Mesendoderm (in vitro differentiated cells): ENCODE data around the gene GNAQ.

Experiments used
- DNase-seq: peaks from one replicate; pipeline ENCODE4 v3.0.0; 2013
- H2AK5ac ChIP-seq: 2 replicates; pipeline ENCODE4 v1.6.1; 2013; ENCODE audit warnings: low read length, inconsistent platforms
- H2BK120ac ChIP-seq: 2 replicates; pipeline ENCODE4 v1.6.1; 2013; ENCODE audit warnings: low read depth, mild to moderate bottlenecking, low read length, moderate library complexity, mixed read lengths
- H2BK15ac ChIP-seq: replicated peaks from 2 replicates; pipeline ENCODE4 v1.6.1; 2013; ENCODE audit warnings: low read depth, mild to moderate bottlenecking, moderate library complexity
- H2BK5ac ChIP-seq: 2 replicates; pipeline ENCODE4 v1.6.1; 2013; ENCODE audit warnings: low read length, inconsistent platforms
- H3K18ac ChIP-seq: 2 replicates; pipeline ENCODE4 v1.6.1; 2013; ENCODE audit warnings: mild to moderate bottlenecking, low read length, mixed read lengths
- H3K23ac ChIP-seq: one replicate; pipeline ENCODE4 v1.6.1; 2013; ENCODE audit warnings: low read length
- H3K27ac ChIP-seq: 2 replicates; pipeline ENCODE4 v1.5.1; 2013; ENCODE audit warnings: low read depth, mild to moderate bottlenecking, inconsistent platforms, low read length, moderate library complexity
- H3K27me3 ChIP-seq: 2 replicates; pipeline ENCODE4 v1.6.1; 2013; ENCODE audit warnings: low read length, control low read depth, mild to moderate bottlenecking, inconsistent platforms; ENCODE audit not compliant: insufficient read depth, poor library complexity
- H3K36me3 ChIP-seq: 2 replicates; pipeline ENCODE4 v1.6.1; 2013; ENCODE audit warnings: low read length, inconsistent platforms; ENCODE audit not compliant: control insufficient read depth, insufficient read depth
- H3K4ac ChIP-seq: one replicate; pipeline ENCODE4 v1.6.1; 2013; ENCODE audit warnings: low read depth, mild to moderate bottlenecking, low read length, moderate library complexity
- H3K4me1 ChIP-seq: 2 replicates; pipeline ENCODE4 v1.6.1; 2013; ENCODE audit warnings: low read depth, low read length, inconsistent platforms; ENCODE audit not compliant: control insufficient read depth
- H3K4me2 ChIP-seq: 2 replicates; pipeline ENCODE4 v1.6.1; 2013; ENCODE audit warnings: low read length
- H3K4me3 ChIP-seq: 2 replicates; pipeline ENCODE4 v1.5.1; 2013; ENCODE audit warnings: mild to moderate bottlenecking, low read length
- H3K56ac ChIP-seq: one replicate; pipeline ENCODE4 v1.6.1; 2013; ENCODE audit warnings: low read length
- H3K79me1 ChIP-seq: 2 replicates; pipeline ENCODE4 v1.6.1; 2013; ENCODE audit warnings: low read length, inconsistent platforms
- H3K79me2 ChIP-seq: 2 replicates; pipeline ENCODE4 v1.6.1; 2013; ENCODE audit warnings: mild to moderate bottlenecking, low read length; ENCODE audit not compliant: control insufficient read depth, insufficient read depth
- H3K9ac ChIP-seq: 2 replicates; pipeline ENCODE4 v1.6.1; 2013; ENCODE audit warnings: low read length, inconsistent platforms
- H4K5ac ChIP-seq: one replicate; pipeline ENCODE4 v1.6.1; 2013; ENCODE audit warnings: low read length
- H4K8ac ChIP-seq: one replicate; pipeline ENCODE4 v1.6.1; 2013; ENCODE audit warnings: low read depth, mild to moderate bottlenecking, control low read depth, low read length, moderate library complexity
- WGBS: extraction: QIAGEN DNeasy Blood & Tissue Kit; methylation state at CpG from one replicate; pipeline ENCODE4 v1.1.7; 2013; ENCODE audit warnings: low lambda C conversion rate, missing lambda C conversion rate; ENCODE audit not compliant: insufficient coverage; ENCODE audit errors: extremely low coverage; 5-methylcytosine and 5-hydroxymethylcytosine counted together

GNAQ gene

DNA sequence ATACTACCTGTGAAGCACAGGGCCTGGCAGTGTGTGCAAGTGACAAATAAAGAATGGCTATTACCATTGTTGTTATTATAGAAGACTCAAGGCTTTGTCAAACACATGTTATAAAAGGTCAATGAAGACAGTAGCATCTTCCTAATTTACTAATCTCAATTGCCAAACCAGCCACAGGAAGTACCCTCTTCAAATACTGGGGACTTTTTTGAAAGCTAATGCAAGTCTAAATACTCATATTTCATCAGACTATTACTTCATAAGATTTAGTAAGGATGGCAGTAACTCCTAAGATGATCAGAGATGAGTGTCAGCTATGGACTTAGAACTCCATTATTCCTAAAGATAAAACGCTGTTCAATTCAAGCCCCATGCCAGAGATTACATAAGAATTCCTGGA is 43.0 kb downstream of the GNAQ start:
- Histone ChIP-seq H3K79me2 (peaks cover 13% of the 10 kb centered on the region), H3K36me3 (no peaks in the 10 kb centered on the region), H4K8ac (no peak overlapping the region), H2BK5ac (no peak overlapping the region), H3K4me2 (no peak overlapping the region), H3K23ac (no peak overlapping the region), H4K5ac (no peak overlapping the region), H3K4ac (no peak overlapping the region), H3K27ac (no peak overlapping the region), H3K9ac (no peak overlapping the region), H3K18ac (no peak overlapping the region), H2AK5ac (no peak overlapping the region), H3K79me1 (peaks cover 19% of the 10 kb centered on the region), H3K4me1 (no peaks in the 10 kb centered on the region), H3K4me3 (no peak overlapping the region), H2BK120ac (no peak overlapping the region), H3K56ac (no peak overlapping the region), H3K27me3 (no peaks in the 10 kb centered on the region), H2BK15ac (no peak overlapping the region)
- no peak for DNase-seq
- no CpG with 5 or more reads among the region's 1 CpG for WGBS

DNA sequence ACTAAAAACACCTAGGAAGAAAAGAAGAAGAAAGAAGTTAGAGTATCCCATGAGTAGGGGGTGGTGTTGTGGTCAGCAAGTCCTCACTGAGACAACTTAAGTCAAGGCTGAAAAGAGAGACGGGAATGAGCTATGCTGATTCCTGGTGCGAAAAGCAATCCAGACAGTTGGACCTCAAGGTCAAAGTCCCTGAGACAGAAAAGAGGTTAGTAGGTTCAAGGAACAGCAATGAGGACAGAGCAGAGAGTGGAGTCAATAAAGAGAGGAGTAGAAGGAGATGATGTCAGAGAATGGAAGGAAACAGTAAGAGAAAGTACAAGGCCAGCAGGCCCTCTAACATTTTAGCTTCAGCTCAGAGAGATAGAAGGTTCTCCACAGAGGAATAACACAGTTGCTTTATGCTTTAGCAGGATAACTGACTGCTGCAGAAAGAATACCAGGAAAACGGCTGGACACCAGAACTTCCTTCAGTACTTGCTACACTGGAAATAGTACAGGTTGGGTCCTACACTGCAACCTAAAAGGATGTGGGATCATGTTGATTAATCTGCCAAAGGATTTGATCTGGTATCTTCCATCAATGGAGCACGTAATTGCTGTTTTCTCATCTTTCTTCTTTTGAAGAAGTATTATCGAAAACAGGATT is 43.6 kb downstream of the GNAQ start:
- Histone ChIP-seq H3K9ac (no peak overlapping the region), H2BK15ac (no peak overlapping the region), H3K56ac (no peak overlapping the region), H3K4me2 (no peak overlapping the region), H3K36me3 (no peaks in the 10 kb centered on the region), H4K8ac (no peak overlapping the region), H3K4ac (no peak overlapping the region), H2BK120ac (no peak overlapping the region), H3K79me2 (peaks cover 15% of the 10 kb centered on the region), H3K23ac (no peak overlapping the region), H2AK5ac (no peak overlapping the region), H3K79me1 (peaks cover 20% of the 10 kb centered on the region), H4K5ac (no peak overlapping the region), H2BK5ac (no peak overlapping the region), H3K4me3 (no peak overlapping the region), H3K27me3 (no peaks in the 10 kb centered on the region), H3K27ac (no peak overlapping the region), H3K18ac (no peak overlapping the region), H3K4me1 (no peaks in the 10 kb centered on the region)
- WGBS = no CpG with 5 or more reads among the region's 5 CpGs
- no peak for DNase-seq

DNA sequence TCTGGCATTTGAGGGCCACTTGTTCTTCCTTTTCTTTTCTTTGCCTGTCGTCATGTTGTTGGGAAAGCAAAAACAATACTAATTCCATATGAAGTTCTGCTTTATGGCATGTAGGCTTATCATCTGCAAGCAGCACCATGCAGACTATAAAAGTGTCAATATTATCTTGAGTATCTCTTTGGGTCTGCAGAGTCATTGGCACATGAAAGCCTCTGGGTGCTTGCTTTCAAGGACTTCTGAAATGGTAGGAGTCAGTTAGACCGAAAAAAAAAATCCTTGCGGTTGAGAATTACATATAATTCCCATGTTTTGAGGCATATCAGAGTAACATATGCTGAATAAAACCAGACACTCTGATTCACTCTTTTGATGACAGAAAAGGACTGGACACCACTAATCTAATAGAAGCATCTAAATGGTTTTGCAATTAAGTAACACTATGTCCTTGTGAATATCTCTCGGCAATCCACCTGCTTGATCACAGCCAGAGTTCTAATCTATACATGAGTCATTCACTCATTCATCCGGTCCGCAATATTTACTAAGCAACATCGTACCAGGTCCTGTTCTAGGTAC is 44.4 kb downstream of the GNAQ start:
- H2BK15ac ChIP-seq = no peak overlapping the region
- no peak for DNase-seq
- H3K9ac ChIP-seq = no peak overlapping the region

DNA sequence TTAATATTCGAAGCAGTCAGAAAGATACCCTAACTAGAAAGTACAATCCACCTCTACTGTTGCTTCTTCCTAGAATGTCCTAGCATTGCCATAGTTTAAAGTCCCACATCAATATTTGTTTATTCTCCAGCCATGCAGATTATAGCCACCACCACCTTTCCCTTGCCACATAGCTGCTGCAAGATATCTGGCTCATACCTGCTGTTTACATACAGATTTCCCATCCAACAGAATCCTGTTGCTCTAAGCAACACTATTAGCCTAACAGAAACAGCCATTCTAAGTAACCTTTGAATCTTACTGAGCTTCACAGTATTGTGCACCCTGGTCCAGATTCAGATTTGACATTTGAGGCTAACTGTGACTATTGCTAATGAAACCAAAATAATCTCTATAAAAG is 45.6 kb downstream of the GNAQ start:
- Histone ChIP-seq H3K4me1 (no peaks in the 10 kb centered on the region), H3K4me2 (no peak overlapping the region), H4K8ac (no peak overlapping the region), H3K36me3 (no peaks in the 10 kb centered on the region), H3K18ac (no peak overlapping the region), H3K79me2 (peaks cover 21% of the 10 kb centered on the region), H3K27me3 (no peaks in the 10 kb centered on the region), H3K4ac (no peak overlapping the region), H3K79me1 (peaks cover 21% of the 10 kb centered on the region), H3K23ac (no peak overlapping the region), H3K56ac (no peak overlapping the region), H2AK5ac (no peak overlapping the region), H3K27ac (no peak overlapping the region), H4K5ac (no peak overlapping the region), H2BK120ac (no peak overlapping the region), H2BK5ac (no peak overlapping the region), H3K4me3 (no peak overlapping the region), H3K9ac (no peak overlapping the region), H2BK15ac (no peak overlapping the region)
- no CpG with 5 or more reads among the region's 1 CpG for WGBS
- no peak for DNase-seq

More for the DNA sequence above, 44.4 kb downstream of the GNAQ start:
- peaks cover 16% of the 10 kb centered on the region for H3K79me2 ChIP-seq
- H3K18ac ChIP-seq = no peak overlapping the region
- H3K4ac ChIP-seq = no peak overlapping the region
- no peak overlapping the region for H3K23ac ChIP-seq
- no peak overlapping the region for H3K4me3 ChIP-seq
- H3K27ac ChIP-seq = no peak overlapping the region
- H4K5ac ChIP-seq = no peak overlapping the region
- H3K27me3 ChIP-seq = no peaks in the 10 kb centered on the region
- H3K56ac ChIP-seq = no peak overlapping the region
- H3K4me2 ChIP-seq = no peak overlapping the region
- H4K8ac ChIP-seq = no peak overlapping the region
- H3K36me3 ChIP-seq = no peaks in the 10 kb centered on the region
- no peak overlapping the region for H2BK5ac ChIP-seq
- no peak overlapping the region for H2AK5ac ChIP-seq
- H3K4me1 ChIP-seq = no peaks in the 10 kb centered on the region
- H3K79me1 ChIP-seq = peaks cover 22% of the 10 kb centered on the region
- WGBS = no CpG with 5 or more reads among the region's 7 CpGs
- H2BK120ac ChIP-seq = no peak overlapping the region

DNA sequence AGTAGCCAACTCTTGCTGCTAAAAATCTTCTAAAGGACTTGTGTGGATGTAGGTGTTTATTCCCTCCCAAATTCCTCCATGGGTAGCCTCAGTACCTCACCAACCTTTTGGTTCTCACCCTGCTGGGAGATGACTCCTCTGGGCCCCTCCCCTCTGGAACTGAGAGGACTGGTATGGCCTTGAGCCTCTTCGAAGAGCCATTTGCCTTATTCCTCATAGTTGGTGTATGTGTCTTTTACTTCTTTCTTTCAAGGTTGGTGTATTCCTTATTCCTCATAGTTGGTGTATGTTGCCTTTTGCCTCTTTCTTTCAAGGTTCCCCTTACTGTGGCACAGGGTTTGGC is 48.3 kb downstream of the GNAQ start:
- H3K4ac ChIP-seq = no peak overlapping the region
- no CpG with 5 or more reads among the region's 1 CpG for WGBS
- no peak overlapping the region for H4K8ac ChIP-seq
- DNase-seq = peak; percentile 58
- H3K79me1 ChIP-seq = peaks cover 23% of the 10 kb centered on the region
- no peak overlapping the region for H2BK120ac ChIP-seq
- no peak overlapping the region for H2BK5ac ChIP-seq
- H3K4me1 ChIP-seq = peaks cover 3% of the 10 kb centered on the region
- H3K18ac ChIP-seq = no peak overlapping the region
- H4K5ac ChIP-seq = no peak overlapping the region
- no peak overlapping the region for H3K27ac ChIP-seq
- H2AK5ac ChIP-seq = no peak overlapping the region
- peaks cover 27% of the 10 kb centered on the region for H3K79me2 ChIP-seq
- no peak overlapping the region for H3K4me2 ChIP-seq
- no peak overlapping the region for H3K4me3 ChIP-seq
- no peaks in the 10 kb centered on the region for H3K36me3 ChIP-seq
- no peak overlapping the region for H2BK15ac ChIP-seq
- H3K56ac ChIP-seq = no peak overlapping the region
- no peak overlapping the region for H3K9ac ChIP-seq
- H3K23ac ChIP-seq = no peak overlapping the region
- no peaks in the 10 kb centered on the region for H3K27me3 ChIP-seq
